ENCODE data around the gene CES2.

- TF ChIP-seq CSRNP3 (CRISPR knock-in tag; IDR thresholded peaks at IDR 0.05) = no peak
- TF ChIP-seq RARB (CRISPR knock-in tag; IDR thresholded peaks at IDR 0.05) = no peak
- TF ChIP-seq PATZ1 (CRISPR knock-in tag; IDR thresholded peaks at IDR 0.05; ENCODE audit: borderline replicate concordance) = no peak
- no peak for TF ChIP-seq OSR1 (CRISPR knock-in tag; IDR thresholded peaks at IDR 0.05)
- TF ChIP-seq ZNF565 (CRISPR knock-in tag; conservative IDR thresholded peaks at IDR 0.05; ENCODE audit: low read depth) = no peak
- no peak for TF ChIP-seq ARNTL (CRISPR knock-in tag; IDR thresholded peaks at IDR 0.05; ENCODE audit: borderline replicate concordance, low read depth)
- no peak for TF ChIP-seq ZFP3 (CRISPR knock-in tag; IDR thresholded peaks at IDR 0.05)
- TF ChIP-seq TSHZ2 (CRISPR knock-in tag; IDR thresholded peaks at IDR 0.05) = no peak
- no peak for TF ChIP-seq TOX (CRISPR knock-in tag; IDR thresholded peaks at IDR 0.05; ENCODE audit: borderline replicate concordance)
- no peak for TF ChIP-seq SNAI2 (CRISPR knock-in tag; IDR thresholded peaks at IDR 0.05)
- TF ChIP-seq GLIS3 (CRISPR knock-in tag; IDR thresholded peaks at IDR 0.05) = no peak
These were observed 1.7 kb downstream of the CES2 start for GRCh38 chr16:66936889-66937554.

Data from SK-N-SH treated with all-trans-retinoic acid at 6 μM for 48 hours (cell line).